Heart right ventricle (tissue), 16 donors: ENCODE results near the gene MAML2. TPM values are rescaled to one million over a fixed set of nuclear protein-coding genes. Genes with fewer than 3 reads are reported as not detected.

Experiments used
- ATAC-seq, 8 donors: fragments of 200-7000 bp; cut with Tn5 transposase; one replicate each; pipeline ENCODE4 v1.9.1; 2020; ENCODE audit warnings: mild to moderate bottlenecking in 8 of 8, moderate library complexity in 8 of 8, moderate number of reproducible peaks in 1 of 8
- DNase-seq, 2 donors: peaks; one replicate each; pipeline ENCODE4 v3.0.0-alpha.2; 2020
- H3K27ac ChIP-seq, 10 donors: fragments of 200-600 bp; sonication (generic) in 2 of 10; one replicate each; pipeline versions ENCODE4 v1.5.0 to v1.8.0; 2020 to 2022; ENCODE audit warnings: mild to moderate bottlenecking in 3 of 10
- H3K27me3 ChIP-seq, 7 donors: fragments of 200-600 bp; one replicate each; pipeline ENCODE4 v1.8.0; 2021 to 2022; ENCODE audit warnings: mild to moderate bottlenecking in 2 of 7
- H3K36me3 ChIP-seq, 9 donors: fragments of 200-600 bp; sonication (generic) in 1 of 9; one replicate each; pipeline versions ENCODE4 v1.5.0 to v1.8.0; 2020 to 2022; ENCODE audit warnings: mild to moderate bottlenecking in 2 of 9
- H3K4me1 ChIP-seq, 9 donors: fragments of 200-600 bp; sonication (generic) in 1 of 9; one replicate each; pipeline versions ENCODE4 v1.5.0 to v1.8.0; 2020 to 2022; ENCODE audit warnings: mild to moderate bottlenecking in 4 of 9
- H3K4me3 ChIP-seq, 10 donors: fragments of 200-600 bp; sonication (generic) in 2 of 10; one replicate each; pipeline versions ENCODE4 v1.5.0 to v1.8.0; 2020 to 2022; ENCODE audit warnings: mild to moderate bottlenecking in 7 of 10, moderate library complexity in 2 of 10
- H3K9me3 ChIP-seq, 11 donors: fragments of 200-600 bp in 10 of 11; sonication (generic) in 2 of 11; one replicate each; pipeline versions ENCODE4 v1.5.0 to v1.8.0; 2013 to 2022; ENCODE audit warnings: mild to moderate bottlenecking in 2 of 11, control low read depth in 1 of 11, moderate library complexity in 1 of 11
- CTCF ChIP-seq, 9 donors: fragments of 200-600 bp; sonication (generic) in 2 of 9; IDR thresholded peaks; one replicate each; pipeline versions ENCODE4 v1.5.0 to v1.8.0; 2021 to 2022; ENCODE audit warnings: antibody characterized with exemption in 9 of 9, mild to moderate bottlenecking in 5 of 9, moderate library complexity in 1 of 9
- WGBS, 2 donors: extraction: QIAGEN DNeasy Blood & Tissue Kit; methylation state at CpG; one replicate each; pipeline ENCODE4 v1.1.7; 2013; ENCODE audit warnings: inconsistent platforms in 1 of 2; 5-methylcytosine and 5-hydroxymethylcytosine counted together
- intact Hi-C, 10 donors: fragments of 100-400 bp; cut with DNase I; formaldehyde crosslinking; loops; one replicate each; pipeline versions ENCODE4 v1.11.1 to v1.14.2; 2022
- polyA plus RNA-seq, 2 donors: library from polyadenylated mRNA; stranded (reverse); fragments of 200-250 nt; gene quantifications; one replicate each; pipeline ENCODE4 v1.2.3, GENCODE V29; 2013
- total RNA-seq, 10 donors: library from RNA; stranded (reverse); fragmentation: NEBNext Ultra II Directional in 3 of 10; extraction: Animal tissue kit (Norgen Biotek cat#: 25700) in 3 of 10; gene quantifications; one replicate each; pipeline versions ENCODE4 v1.2.1 to v1.2.4, GENCODE V29; 2021 to 2023
- donor health status: Arrhythmogenic right ventricular cardiomyopathy.
- donor health status: ischemic (EF 13 %, LVEDD 7.1; RV severe dilation, severe dysfunction).
- donor health status: healthy with polysubstance abuse.
- donor health status: DM: no; HTN: yes; CAD: no.
- donor health status: DM: no; HTN: no; CAD: no.
- donor health status: ischemic (EF 25% LVEDD 6.9; RV normal size, moderate dysfunction).
- donor health status: ischemic (EF 25% LVEDD 5.7; RV mildly dilated, moderate dysfunction).
- donor health status: healthy.
- donor health status: DM: yes; HTN: yes; CAD: no.
- donor health status: Ischemic cardiomyopathy.
- donor health status: ischemic (EF 35%, LVEDD 5.7; RV mildly dilated, moderate dysfunction).
- donor health status: nonischemic (EF 11% LVEDD 7.7; RV severe dilation, severe dysfunction).
- donor health status: DM: yes; HTN: yes; CAD: no.
- donor health status: PGD.
- donor health status: ischemic (EF 29% LVEDD 5.4; RV normal size, mild dysfunction).
- donor health status: nonischemic (EF 23%, LVEDD 6.1; RV moderate dilation, normal function).

Gene MAML2
- total and polyA plus RNA-seq, 12 donors, result 1.3 to 6.1 (median 4.1) TPM

- Histone ChIP-seq H3K27me3 (no peaks in the 10 kb centered on the region), H3K4me3 (no peak overlapping the region), H3K27ac (peak overlapping the region in 4 of 10 donors; percentile 22 to 70 (median 28)), H3K4me1 (peaks cover 7 to 80% (median 42%) of the 10 kb centered on the region in 9 donors), H3K36me3 (no peaks in the 10 kb centered on the region), H3K9me3 (no peaks in the 10 kb centered on the region)
- ATAC-seq (peak in 1 of 8 donors; percentile 64), DNase-seq (no peak)
- intact Hi-C loops, result no loop called here
- TF ChIP-seq CTCF (IDR thresholded peaks at IDR 0.05), result no peak
Measured at GRCh38 chr11:96263238-96263763, 79.7 kb downstream of the MAML2 start.

- H3K27ac ChIP-seq, result peak overlapping the region in 2 of 10 donors; percentile 80 to 84
- WGBS, 2 donors, result 92 to 99% methylated on average over 2 of the region's 2 CpGs
- H3K36me3 ChIP-seq, result no peaks in the 10 kb centered on the region
- peaks cover 19 to 80% (median 49%) of the 10 kb centered on the region in 9 donors for H3K4me1 ChIP-seq
- intact Hi-C loops, result no loop called here
- no peak for DNase-seq
- no peak for ATAC-seq
- TF ChIP-seq CTCF (IDR thresholded peaks at IDR 0.05), result no peak
- H3K4me3 ChIP-seq, result no peak overlapping the region
- H3K9me3 ChIP-seq, result no peaks in the 10 kb centered on the region
- no peaks in the 10 kb centered on the region for H3K27me3 ChIP-seq
Measured at GRCh38 chr11:96260532-96260931, 82.5 kb downstream of the MAML2 start.

- Histone ChIP-seq H3K36me3 (no peaks in the 10 kb centered on the region), H3K9me3 (no peaks in the 10 kb centered on the region), H3K27ac (peak overlapping the region in 2 of 10 donors; percentile 80 to 84), H3K4me1 (peaks cover 19 to 81% (median 53%) of the 10 kb centered on the region in 9 donors), H3K27me3 (no peaks in the 10 kb centered on the region), H3K4me3 (no peak overlapping the region)
- ATAC-seq (peak in 1 of 8 donors; percentile 4), DNase-seq (no peak)
- 69 to 78% methylated on average over 3 of the region's 3 CpGs for WGBS, 2 donors
- intact Hi-C loops, result no loop called here
- no peak for TF ChIP-seq CTCF (IDR thresholded peaks at IDR 0.05)
Measured at GRCh38 chr11:96260067-96260511, 82.9 kb downstream of the MAML2 start.

- WGBS, 2 donors, result 75 to 81% methylated on average over 4 of the region's 4 CpGs
Measured at GRCh38 chr11:96259134-96259830, 83.7 kb downstream of the MAML2 start.

More at GRCh38 chr11:96259134-96259830, 83.7 kb downstream of the MAML2 start:
- Histone ChIP-seq H3K9me3 (no peaks in the 10 kb centered on the region), H3K4me1 (peaks cover 22 to 81% (median 61%) of the 10 kb centered on the region in 9 donors), H3K36me3 (no peaks in the 10 kb centered on the region), H3K27ac (peak overlapping the region; percentile 1 to 84 (median 54)), H3K27me3 (no peaks in the 10 kb centered on the region), H3K4me3 (no peak overlapping the region)
- intact Hi-C loops, result loop anchor here in 4 of 10 donors (5.0 to 10.0 kb wide), 6 partner anchors 42 to 202 kb away; partner anchors contain the start of gene MAML2 (in 1 of the 4)
- DNase-seq (no peak), ATAC-seq (peak in 4 of 8 donors; percentile 26 to 72 (median 39))
- TF ChIP-seq CTCF (IDR thresholded peaks at IDR 0.05), result no peak
